Amniotic stem cell (primary cell): ENCODE measurements around the gene RHOH.
"Not testable (repeated sequence)": the region's sequence is repeated elsewhere in the genome, so short reads cannot be mapped to it uniquely, and the experiment has no call there.

ENCODE experiments used
- DNase-seq: peaks from one replicate; lab custom pipeline; 2025; lab: John Stamatoyannopoulos, UW

Gene RHOH

GRCh38 chr4:40262077-40262528 is 65.3 kb downstream of the RHOH start:
- no peak for DNase-seq

GRCh38 chr4:40262861-40263260 is 66.0 kb downstream of the RHOH start:
- no peak for DNase-seq

- peak; percentile 4 for DNase-seq
Measured at GRCh38 chr4:40264497-40264896, 67.7 kb downstream of the RHOH start.

- DNase-seq = no peak
Measured at GRCh38 chr4:40264995-40265909, 68.4 kb downstream of the RHOH start.

GRCh38 chr4:40265910-40266274 is 69.1 kb downstream of the RHOH start:
- DNase-seq = no peak

- no peak for DNase-seq
Measured at GRCh38 chr4:40269133-40269532, 72.3 kb downstream of the RHOH start.

- DNase-seq = no peak
Measured at GRCh38 chr4:40270609-40271008, 73.8 kb downstream of the RHOH start.

- DNase-seq = no peak
Measured at GRCh38 chr4:40275065-40275730, 78.4 kb downstream of the RHOH start.

GRCh38 chr4:40276546-40276945 is 79.7 kb downstream of the RHOH start:
- DNase-seq = no peak

GRCh38 chr4:40280586-40280985 is 83.8 kb downstream of the RHOH start:
- DNase-seq = no peak

GRCh38 chr4:40281099-40281498 is 84.3 kb downstream of the RHOH start:
- DNase-seq = no peak

- DNase-seq = no peak
Measured at GRCh38 chr4:40281913-40282312, 85.1 kb downstream of the RHOH start.

- not testable (repeated sequence) for DNase-seq
Measured at GRCh38 chr4:40282857-40283256, 86.0 kb downstream of the RHOH start.

- DNase-seq = no peak
Measured at GRCh38 chr4:40283413-40283812, 86.6 kb downstream of the RHOH start.

GRCh38 chr4:40283968-40284367 is 87.1 kb downstream of the RHOH start:
- no peak for DNase-seq

GRCh38 chr4:40285692-40286091 is 88.9 kb downstream of the RHOH start:
- DNase-seq = no peak

- DNase-seq = no peak
Measured at GRCh38 chr4:40288566-40288965, 91.7 kb downstream of the RHOH start.

GRCh38 chr4:40289366-40290188 is 92.7 kb downstream of the RHOH start:
- DNase-seq = no peak

GRCh38 chr4:40290611-40291186 is 93.9 kb downstream of the RHOH start:
- not testable (repeated sequence) for DNase-seq

GRCh38 chr4:40292313-40292759 is 95.5 kb downstream of the RHOH start:
- no peak for DNase-seq

GRCh38 chr4:40294339-40294738 is 97.5 kb downstream of the RHOH start:
- DNase-seq = no peak

- DNase-seq = not testable (repeated sequence)
Measured at GRCh38 chr4:40295030-40295429, 98.2 kb downstream of the RHOH start.
